A673 (cell line): ENCODE results near the gene NUFIP1. TPM values are rescaled to one million over a fixed set of nuclear protein-coding genes. Genes with fewer than 3 reads are reported as not detected.

Experiments used
- BruUV-seq: library from RNA; stranded (reverse); fragments of 400-500 nt; replicated peaks from 2 replicates; lab custom pipeline; 2021; lab: Mats Ljungman, UMichigan
- CTCF ChIA-PET: fragments of 300-600 bp; sonication (Branson Sonifier 250); formaldehyde crosslinking; loops from one replicate; lab custom pipeline; 2022; ENCODE audit warnings: antibody characterized with exemption; lab: Charles Lee
- POLR2A ChIA-PET: fragments of 300-600 bp; sonication (Branson Sonifier 250); formaldehyde crosslinking; loops from one replicate; lab custom pipeline; 2022; ENCODE audit warnings: antibody characterized with exemption; ENCODE audit not compliant: low non-redundant PET; lab: Charles Lee
- DNase-seq: peaks from one replicate; pipeline ENCODE4 v3.0.0-alpha.2; 2015; ENCODE audit warnings: low spot score
- H3K27ac ChIP-seq: fragments of 200-600 bp; sonication (generic); 2 replicates; pipeline ENCODE4 v1.5.1; 2016; ENCODE audit warnings: mixed run types, low read depth, mild to moderate bottlenecking, mixed read lengths, antibody characterized with exemption, low read length; ENCODE audit not compliant: poor library complexity, severe bottlenecking
- H3K27me3 ChIP-seq: fragments of 200-600 bp; sonication (generic); replicated peaks from 2 replicates; pipeline ENCODE4 v1.6.1; 2017; ENCODE audit warnings: mixed run types, low read depth, mild to moderate bottlenecking, mixed read lengths, antibody characterized with exemption, low read length; ENCODE audit not compliant: insufficient read depth, poor library complexity
- H3K36me3 ChIP-seq: fragments of 200-600 bp; sonication (generic); 2 replicates; pipeline ENCODE4 v1.6.1; 2016; ENCODE audit warnings: mixed run types, mild to moderate bottlenecking, mixed read lengths, antibody characterized with exemption, low read length; ENCODE audit not compliant: insufficient read depth, poor library complexity, severe bottlenecking
- H3K4me1 ChIP-seq: fragments of 200-600 bp; sonication (generic); 2 replicates; pipeline ENCODE4 v1.6.1; 2017; ENCODE audit warnings: mixed run types, mild to moderate bottlenecking, mixed read lengths, antibody characterized with exemption, low read length; ENCODE audit not compliant: insufficient read depth, poor library complexity, severe bottlenecking
- H3K4me3 ChIP-seq: fragments of 200-600 bp; sonication (generic); 2 replicates; pipeline ENCODE4 v1.5.1; 2016; ENCODE audit warnings: low read depth, mixed run types, mild to moderate bottlenecking, mixed read lengths, low read length; ENCODE audit not compliant: poor library complexity, severe bottlenecking
- H3K9me3 ChIP-seq: fragments of 200-600 bp; sonication (generic); 2 replicates; pipeline ENCODE4 v1.6.1; 2016; ENCODE audit warnings: mixed run types, low read depth, mild to moderate bottlenecking, mixed read lengths, antibody characterized with exemption, low read length; ENCODE audit not compliant: poor library complexity, severe bottlenecking
- CTCF ChIP-seq: fragments of 300-800, 200-600 bp; sonication (generic); conservative IDR thresholded peaks from 2 replicates; pipeline ENCODE4 v1.5.1; 2017; ENCODE audit warnings: low read depth, mild to moderate bottlenecking, antibody characterized with exemption, low read length, moderate library complexity, mixed read lengths
- EZH2 ChIP-seq: fragments of 200-600 bp; sonication (generic); IDR thresholded peaks from 2 replicates; pipeline ENCODE4 v1.6.1; 2017; ENCODE audit warnings: borderline replicate concordance, low read depth, mild to moderate bottlenecking, mixed read lengths, antibody characterized with exemption, low read length; ENCODE audit not compliant: poor library complexity, severe bottlenecking
- intact Hi-C: fragments of 100-400 bp; cut with micrococcal nuclease; formaldehyde crosslinking; loops from one replicate; pipeline ENCODE4 v1.10.0; 2022; ENCODE audit not compliant: unreplicated experiment
- total RNA-seq: library from RNA; stranded (reverse); gene quantifications from 2 replicates; pipeline ENCODE4 v1.2.3, GENCODE V29; 2021

Gene NUFIP1
- total RNA-seq, 1 experiment from 2014 or later = 13.4 TPM

- no peak for TF ChIP-seq CTCF
- TF ChIP-seq EZH2 = no peak
- DNase-seq = no peak
- BruUV-seq = no TSS peak
- H3K36me3 ChIP-seq = no peaks in the 10 kb centered on the region
- H3K4me3 ChIP-seq = no peak overlapping the region
- no peaks in the 10 kb centered on the region for H3K9me3 ChIP-seq
- H3K27ac ChIP-seq = no peak overlapping the region
- ChIA-PET CTCF (no interaction called here), POLR2A (no interaction called here)
- intact Hi-C loops = no loop called here
- no peaks in the 10 kb centered on the region for H3K27me3 ChIP-seq
- peaks cover 7% of the 10 kb centered on the region for H3K4me1 ChIP-seq
These were observed 59.0 kb downstream of the NUFIP1 start for GRCh38 chr13:44930280-44930679.

- no peak overlapping the region for H3K4me3 ChIP-seq
- no peak overlapping the region for H3K27ac ChIP-seq
- intact Hi-C loops = no loop called here
- ChIA-PET CTCF (no interaction called here), POLR2A (no interaction called here)
- H3K9me3 ChIP-seq = no peaks in the 10 kb centered on the region
- DNase-seq = no peak
- BruUV-seq = no TSS peak
- H3K4me1 ChIP-seq = peaks cover 7% of the 10 kb centered on the region
- no peak for TF ChIP-seq EZH2
- TF ChIP-seq CTCF = no peak
- no peaks in the 10 kb centered on the region for H3K36me3 ChIP-seq
- H3K27me3 ChIP-seq = no peaks in the 10 kb centered on the region
These were observed 59.6 kb downstream of the NUFIP1 start for GRCh38 chr13:44929692-44930091.

- TF ChIP-seq EZH2 (no peak), CTCF (no peak)
- H3K4me1 ChIP-seq = peaks cover 7% of the 10 kb centered on the region
- no peak overlapping the region for H3K4me3 ChIP-seq
- no peak for DNase-seq
- BruUV-seq = no TSS peak
- no peak overlapping the region for H3K27ac ChIP-seq
- no peaks in the 10 kb centered on the region for H3K9me3 ChIP-seq
- H3K27me3 ChIP-seq = no peaks in the 10 kb centered on the region
- ChIA-PET CTCF (no interaction called here), POLR2A (no interaction called here)
- intact Hi-C loops = no loop called here
- no peaks in the 10 kb centered on the region for H3K36me3 ChIP-seq
These were observed 61.3 kb downstream of the NUFIP1 start for GRCh38 chr13:44927968-44928367.
